Neural progenitor cell (in vitro differentiated cells): ENCODE data around the gene SPAG16.

Experiments
- EZH2phosphoT487 ChIP-seq: fragments of 200-600 bp; sonication (generic); IDR thresholded peaks from 2 replicates; pipeline ENCODE4 v1.6.1; 2017; ENCODE audit warnings: antibody characterized with exemption
- TF ChIP-seq, protein P1 (sequence below): fragments of 200-600 bp; sonication (generic); IDR thresholded peaks from 2 replicates; pipeline ENCODE4 v1.5.1; 2017; ENCODE audit warnings: antibody characterized with exemption, mild to moderate bottlenecking

DNA sequence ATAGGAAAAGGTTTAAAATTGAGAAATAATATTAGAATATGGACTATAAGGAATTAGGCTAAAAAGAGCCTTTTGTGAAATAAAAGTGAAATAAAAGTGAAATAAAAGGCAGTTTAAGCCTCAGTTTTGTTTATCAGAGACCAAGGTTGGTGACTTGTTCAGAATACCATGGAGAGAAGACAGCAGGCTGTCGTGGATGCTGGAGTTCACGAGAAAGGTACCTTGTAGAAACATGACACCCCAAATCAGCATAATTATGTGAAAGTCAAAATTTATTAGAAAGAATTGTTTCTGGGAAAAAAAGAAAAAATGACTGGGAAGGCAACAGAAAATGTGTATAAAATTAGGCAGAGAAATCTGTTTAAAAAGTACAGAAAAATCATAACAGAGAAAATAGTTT lies 46.5 kb upstream of the SPAG16 start:
- TF ChIP-seq, protein P1, sequence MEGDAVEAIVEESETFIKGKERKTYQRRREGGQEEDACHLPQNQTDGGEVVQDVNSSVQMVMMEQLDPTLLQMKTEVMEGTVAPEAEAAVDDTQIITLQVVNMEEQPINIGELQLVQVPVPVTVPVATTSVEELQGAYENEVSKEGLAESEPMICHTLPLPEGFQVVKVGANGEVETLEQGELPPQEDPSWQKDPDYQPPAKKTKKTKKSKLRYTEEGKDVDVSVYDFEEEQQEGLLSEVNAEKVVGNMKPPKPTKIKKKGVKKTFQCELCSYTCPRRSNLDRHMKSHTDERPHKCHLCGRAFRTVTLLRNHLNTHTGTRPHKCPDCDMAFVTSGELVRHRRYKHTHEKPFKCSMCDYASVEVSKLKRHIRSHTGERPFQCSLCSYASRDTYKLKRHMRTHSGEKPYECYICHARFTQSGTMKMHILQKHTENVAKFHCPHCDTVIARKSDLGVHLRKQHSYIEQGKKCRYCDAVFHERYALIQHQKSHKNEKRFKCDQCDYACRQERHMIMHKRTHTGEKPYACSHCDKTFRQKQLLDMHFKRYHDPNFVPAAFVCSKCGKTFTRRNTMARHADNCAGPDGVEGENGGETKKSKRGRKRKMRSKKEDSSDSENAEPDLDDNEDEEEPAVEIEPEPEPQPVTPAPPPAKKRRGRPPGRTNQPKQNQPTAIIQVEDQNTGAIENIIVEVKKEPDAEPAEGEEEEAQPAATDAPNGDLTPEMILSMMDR, result no peak
- no peak for TF ChIP-seq EZH2phosphoT487
